ENCODE data around the gene NRG3.

The NRG3 gene

DNA sequence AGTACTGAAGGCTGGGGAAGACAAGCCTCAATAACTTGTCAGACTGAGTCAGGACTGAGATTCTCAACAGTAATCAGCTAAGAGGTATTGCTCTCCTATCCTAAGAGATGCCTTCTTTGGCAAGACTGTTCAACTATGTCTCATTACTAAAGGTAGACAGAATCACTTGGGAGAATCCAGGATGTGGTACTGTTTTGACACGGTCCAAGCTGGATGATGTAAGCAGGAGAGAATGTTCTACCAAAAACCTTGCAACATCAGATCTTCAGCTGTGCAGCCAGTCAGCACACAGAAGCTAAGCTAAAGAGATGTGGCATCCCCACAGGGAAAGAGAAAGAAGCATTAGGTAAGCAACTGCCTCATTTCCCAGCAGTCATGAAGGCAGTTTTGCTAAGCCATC is 391.4 kb downstream of the NRG3 start:
- no peak overlapping the region for H3K4me3 ChIP-seq (replicated peaks; ENCODE audit: low read depth, low read length)
- no peak for DNase-seq (ENCODE audit: extremely low read depth, low read depth)
- TF ChIP-seq CTCF (IDR thresholded peaks at IDR 0.05; ENCODE audit: low read depth, low read length, missing control alignments): no peak

- no peak for DNase-seq (ENCODE audit: extremely low read depth, low read depth)
- no peak overlapping the region for H3K4me3 ChIP-seq (replicated peaks; ENCODE audit: low read depth, low read length)
- no peak for TF ChIP-seq CTCF (IDR thresholded peaks at IDR 0.05; ENCODE audit: low read depth, low read length, missing control alignments)
These were observed 392.0 kb downstream of the NRG3 start for GRCh38 chr10:82267014-82267413.

GRCh38 chr10:82267465-82267864 is 392.5 kb downstream of the NRG3 start:
- no peak for DNase-seq (ENCODE audit: extremely low read depth, low read depth)
- no peak for TF ChIP-seq CTCF (IDR thresholded peaks at IDR 0.05; ENCODE audit: low read depth, low read length, missing control alignments)

DNA sequence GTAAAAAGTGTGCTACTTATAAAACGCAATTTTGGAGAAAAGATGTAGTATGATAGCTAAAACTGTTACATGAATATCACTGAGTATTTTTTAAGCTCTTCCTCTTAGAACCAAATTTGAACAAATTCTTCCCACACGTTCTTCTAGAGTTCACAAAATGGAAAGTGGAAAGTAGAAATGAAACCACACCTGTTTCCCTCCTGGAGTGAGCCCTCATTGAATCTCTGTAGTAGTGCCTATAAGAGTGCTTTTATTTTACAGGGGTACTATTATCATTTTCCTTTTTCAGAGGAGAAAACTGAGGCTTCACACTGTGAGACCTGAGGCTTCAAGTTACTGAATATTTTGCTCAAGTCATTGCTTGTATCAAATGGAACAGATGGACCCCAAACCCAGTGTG is 393.0 kb downstream of the NRG3 start:
- H3K4me3 ChIP-seq (replicated peaks; ENCODE audit: low read depth, low read length): no peak overlapping the region
- no peak for DNase-seq (ENCODE audit: extremely low read depth, low read depth)
- no peak for TF ChIP-seq CTCF (IDR thresholded peaks at IDR 0.05; ENCODE audit: low read depth, low read length, missing control alignments)

More at GRCh38 chr10:82267465-82267864, 392.5 kb downstream of the NRG3 start:
- no peak overlapping the region for H3K4me3 ChIP-seq (replicated peaks; ENCODE audit: low read depth, low read length)

DNA sequence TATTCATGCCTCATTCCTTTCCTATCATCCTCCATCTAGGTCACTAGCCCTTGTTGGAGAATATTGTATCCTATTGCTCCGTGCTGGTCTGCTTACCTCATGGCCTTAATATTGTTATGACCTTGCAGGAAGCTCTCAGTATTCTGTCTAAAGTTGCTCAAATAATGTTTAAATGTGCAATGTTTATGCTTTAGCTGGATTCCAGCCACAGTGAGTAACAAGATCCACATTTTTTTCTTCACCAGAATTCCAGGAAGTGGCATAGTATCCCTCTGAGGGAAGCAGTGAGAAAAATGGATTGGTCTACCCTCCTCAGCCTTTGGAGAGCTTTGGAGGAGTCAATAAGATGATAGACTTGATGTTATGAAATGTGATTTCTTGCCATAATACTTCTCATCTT is 402.6 kb downstream of the NRG3 start:
- H3K4me3 ChIP-seq (replicated peaks; ENCODE audit: low read depth, low read length): no peak overlapping the region
- no peak for TF ChIP-seq CTCF (IDR thresholded peaks at IDR 0.05; ENCODE audit: low read depth, low read length, missing control alignments)
- DNase-seq (ENCODE audit: extremely low read depth, low read depth): no peak

DNA sequence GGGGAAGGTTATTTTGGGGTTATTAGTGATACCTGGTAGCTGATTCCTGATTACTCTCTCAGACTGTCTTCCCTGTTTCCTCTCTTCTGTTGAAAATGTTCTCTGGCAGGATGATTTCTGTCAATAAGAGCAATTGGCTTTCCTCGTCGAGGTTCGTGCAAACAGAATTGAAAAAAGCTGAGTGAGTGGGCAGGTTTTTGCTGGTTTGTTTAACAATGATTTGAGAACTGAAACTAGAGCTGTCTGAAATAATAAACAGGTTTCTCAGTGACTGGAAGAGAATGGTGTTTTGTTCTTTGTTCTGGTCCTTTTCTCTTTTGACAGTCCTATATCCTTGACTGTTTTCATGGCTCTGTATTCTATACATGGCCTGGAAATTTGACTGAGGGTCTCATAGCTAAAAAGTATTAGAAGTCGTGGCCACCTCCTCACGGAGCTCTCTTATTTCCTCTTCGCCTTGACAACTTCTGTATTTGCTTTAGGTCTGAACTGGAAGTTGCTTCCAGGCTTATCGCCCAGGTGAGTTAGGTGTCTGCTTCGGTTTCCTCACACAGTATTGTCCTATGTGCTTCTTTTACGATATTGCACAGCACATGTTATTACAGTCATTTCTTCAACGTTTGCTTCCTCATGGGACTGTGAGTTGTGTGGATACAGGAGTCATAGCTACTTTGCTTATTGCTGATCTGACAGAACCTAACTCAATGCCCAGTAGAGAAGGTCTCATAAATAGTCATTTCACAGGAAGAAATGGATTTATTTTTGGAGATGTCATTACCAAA is 403.6 kb downstream of the NRG3 start:
- no peak for TF ChIP-seq CTCF (IDR thresholded peaks at IDR 0.05; ENCODE audit: low read depth, low read length, missing control alignments)

More for the DNA sequence above, 403.6 kb downstream of the NRG3 start:
- DNase-seq (ENCODE audit: extremely low read depth, low read depth): no peak
- H3K4me3 ChIP-seq (replicated peaks; ENCODE audit: low read depth, low read length): no peak overlapping the region
